ENCODE data around the gene ABCD1.

ABCD1 gene

GRCh38 chrX:153778181-153778580 is 53.5 kb downstream of the ABCD1 start:
- no peaks in the 10 kb centered on the region for H3F3A ChIP-seq (ENCODE audit: insufficient read depth, low read length)
- no peak overlapping the region for H3K4me2 ChIP-seq (ENCODE audit: low read length)
- H3K36me3 ChIP-seq (ENCODE audit: insufficient read depth, low read length), result no peaks in the 10 kb centered on the region; the same call in 1 of the 2 replicates
- H3K27ac ChIP-seq (ENCODE audit: low read depth, low read length, poor library complexity, severe bottlenecking), result no peak overlapping the region
- no peak for TF ChIP-seq CTCF (IDR thresholded peaks at IDR 0.05; ENCODE audit: low read length)
- no peak for TF ChIP-seq EZH2 (IDR thresholded peaks at IDR 0.05; ENCODE audit: borderline replicate concordance, low read length)
- no peak overlapping the region for H2AFZ ChIP-seq (ENCODE audit: low read length)
- no peaks in the 10 kb centered on the region for H3K79me2 ChIP-seq (ENCODE audit: insufficient read depth, low read length)
- H3K9me3 ChIP-seq (ENCODE audit: low read length), result no peaks in the 10 kb centered on the region
- no peaks in the 10 kb centered on the region for H4K20me1 ChIP-seq (ENCODE audit: insufficient read depth, low read length)
- H3K4me3 ChIP-seq (ENCODE audit: low read depth, low read length, poor library complexity, severe bottlenecking), result no peak overlapping the region
- H3K4me1 ChIP-seq (ENCODE audit: insufficient read depth, low read length, severe bottlenecking), result peaks cover 3% of the 10 kb centered on the region
- no peaks in the 10 kb centered on the region for H3K9me2 ChIP-seq (ENCODE audit: low read depth, low read length)
- no peak overlapping the region for H3K9ac ChIP-seq (ENCODE audit: low read length)
- no peaks in the 10 kb centered on the region for H3K27me3 ChIP-seq (ENCODE audit: insufficient read depth, low read length)

- Histone ChIP-seq H3K9ac (ENCODE audit: low read length) (no peak overlapping the region), H3K9me3 (ENCODE audit: low read length) (no peaks in the 10 kb centered on the region)
These were observed 54.0 kb downstream of the ABCD1 start for GRCh38 chrX:153778684-153779101.

GRCh38 chrX:153779891-153780677 is 55.4 kb downstream of the ABCD1 start:
- Histone ChIP-seq H3F3A (ENCODE audit: insufficient read depth, low read length) (no peaks in the 10 kb centered on the region), H3K27ac (ENCODE audit: low read depth, low read length, poor library complexity, severe bottlenecking) (no peak overlapping the region), H3K9me3 (ENCODE audit: low read length) (no peaks in the 10 kb centered on the region), H2AFZ (ENCODE audit: low read length) (no peak overlapping the region), H3K4me1 (ENCODE audit: insufficient read depth, low read length, severe bottlenecking) (peaks cover 3% of the 10 kb centered on the region), H3K79me2 (ENCODE audit: insufficient read depth, low read length) (no peaks in the 10 kb centered on the region), H3K4me3 (ENCODE audit: low read depth, low read length, poor library complexity, severe bottlenecking) (no peak overlapping the region), H3K9me2 (ENCODE audit: low read depth, low read length) (no peaks in the 10 kb centered on the region), H3K27me3 (ENCODE audit: insufficient read depth, low read length) (no peaks in the 10 kb centered on the region), H3K4me2 (ENCODE audit: low read length) (no peak overlapping the region), H3K36me3 (ENCODE audit: insufficient read depth, low read length) (peaks cover 7% of the 10 kb centered on the region; the same call in 1 of the 2 replicates), H3K9ac (ENCODE audit: low read length) (no peak overlapping the region), H4K20me1 (ENCODE audit: insufficient read depth, low read length) (no peaks in the 10 kb centered on the region)
- TF ChIP-seq EZH2 (IDR thresholded peaks at IDR 0.05; ENCODE audit: borderline replicate concordance, low read length) (no peak), CTCF (IDR thresholded peaks at IDR 0.05; ENCODE audit: low read length) (no peak)

More at GRCh38 chrX:153778684-153779101, 54.0 kb downstream of the ABCD1 start:
- TF ChIP-seq CTCF (IDR thresholded peaks at IDR 0.05; ENCODE audit: low read length) (no peak; the same call in 1 of the 2 replicates), EZH2 (IDR thresholded peaks at IDR 0.05; ENCODE audit: borderline replicate concordance, low read length) (no peak)
- Histone ChIP-seq H3K4me2 (ENCODE audit: low read length) (no peak overlapping the region), H3K79me2 (ENCODE audit: insufficient read depth, low read length) (no peaks in the 10 kb centered on the region), H3K27ac (ENCODE audit: low read depth, low read length, poor library complexity, severe bottlenecking) (no peak overlapping the region), H3K4me3 (ENCODE audit: low read depth, low read length, poor library complexity, severe bottlenecking) (no peak overlapping the region), H3K36me3 (ENCODE audit: insufficient read depth, low read length) (no peaks in the 10 kb centered on the region; the same call in 1 of the 2 replicates), H3K9me2 (ENCODE audit: low read depth, low read length) (no peaks in the 10 kb centered on the region), H2AFZ (ENCODE audit: low read length) (no peak overlapping the region), H3K4me1 (ENCODE audit: insufficient read depth, low read length, severe bottlenecking) (peaks cover 3% of the 10 kb centered on the region), H4K20me1 (ENCODE audit: insufficient read depth, low read length) (no peaks in the 10 kb centered on the region), H3F3A (ENCODE audit: insufficient read depth, low read length) (no peaks in the 10 kb centered on the region), H3K27me3 (ENCODE audit: insufficient read depth, low read length) (no peaks in the 10 kb centered on the region)

Measured in OCI-LY1 (cell line).